ENCODE data around the gene SLC33A1.

DNA sequence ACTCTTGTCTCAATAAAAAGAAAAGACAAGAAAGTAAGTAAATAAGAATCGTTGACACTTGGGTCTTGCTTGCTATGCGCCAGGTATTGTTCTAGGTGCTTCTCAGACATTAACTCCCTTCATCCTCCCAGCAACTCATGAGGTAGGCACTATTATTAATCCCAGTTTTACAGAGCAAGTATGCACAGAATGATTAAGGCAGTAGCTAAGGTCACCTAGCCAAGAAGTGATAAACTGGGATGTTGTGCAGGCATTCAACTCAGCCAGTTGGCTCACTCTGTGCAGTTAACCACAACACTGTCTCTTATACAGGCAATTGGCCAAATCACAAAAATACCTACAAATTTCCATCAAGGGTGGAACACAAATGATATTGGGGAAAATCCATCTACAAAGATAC is 46.4 kb downstream of the SLC33A1 start:
- TF ChIP-seq, protein P1, sequence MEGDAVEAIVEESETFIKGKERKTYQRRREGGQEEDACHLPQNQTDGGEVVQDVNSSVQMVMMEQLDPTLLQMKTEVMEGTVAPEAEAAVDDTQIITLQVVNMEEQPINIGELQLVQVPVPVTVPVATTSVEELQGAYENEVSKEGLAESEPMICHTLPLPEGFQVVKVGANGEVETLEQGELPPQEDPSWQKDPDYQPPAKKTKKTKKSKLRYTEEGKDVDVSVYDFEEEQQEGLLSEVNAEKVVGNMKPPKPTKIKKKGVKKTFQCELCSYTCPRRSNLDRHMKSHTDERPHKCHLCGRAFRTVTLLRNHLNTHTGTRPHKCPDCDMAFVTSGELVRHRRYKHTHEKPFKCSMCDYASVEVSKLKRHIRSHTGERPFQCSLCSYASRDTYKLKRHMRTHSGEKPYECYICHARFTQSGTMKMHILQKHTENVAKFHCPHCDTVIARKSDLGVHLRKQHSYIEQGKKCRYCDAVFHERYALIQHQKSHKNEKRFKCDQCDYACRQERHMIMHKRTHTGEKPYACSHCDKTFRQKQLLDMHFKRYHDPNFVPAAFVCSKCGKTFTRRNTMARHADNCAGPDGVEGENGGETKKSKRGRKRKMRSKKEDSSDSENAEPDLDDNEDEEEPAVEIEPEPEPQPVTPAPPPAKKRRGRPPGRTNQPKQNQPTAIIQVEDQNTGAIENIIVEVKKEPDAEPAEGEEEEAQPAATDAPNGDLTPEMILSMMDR (IDR thresholded peaks at IDR 0.05; ENCODE audit: low read depth, low read length, missing input control) = no peak
- TF ChIP-seq, protein P2, sequence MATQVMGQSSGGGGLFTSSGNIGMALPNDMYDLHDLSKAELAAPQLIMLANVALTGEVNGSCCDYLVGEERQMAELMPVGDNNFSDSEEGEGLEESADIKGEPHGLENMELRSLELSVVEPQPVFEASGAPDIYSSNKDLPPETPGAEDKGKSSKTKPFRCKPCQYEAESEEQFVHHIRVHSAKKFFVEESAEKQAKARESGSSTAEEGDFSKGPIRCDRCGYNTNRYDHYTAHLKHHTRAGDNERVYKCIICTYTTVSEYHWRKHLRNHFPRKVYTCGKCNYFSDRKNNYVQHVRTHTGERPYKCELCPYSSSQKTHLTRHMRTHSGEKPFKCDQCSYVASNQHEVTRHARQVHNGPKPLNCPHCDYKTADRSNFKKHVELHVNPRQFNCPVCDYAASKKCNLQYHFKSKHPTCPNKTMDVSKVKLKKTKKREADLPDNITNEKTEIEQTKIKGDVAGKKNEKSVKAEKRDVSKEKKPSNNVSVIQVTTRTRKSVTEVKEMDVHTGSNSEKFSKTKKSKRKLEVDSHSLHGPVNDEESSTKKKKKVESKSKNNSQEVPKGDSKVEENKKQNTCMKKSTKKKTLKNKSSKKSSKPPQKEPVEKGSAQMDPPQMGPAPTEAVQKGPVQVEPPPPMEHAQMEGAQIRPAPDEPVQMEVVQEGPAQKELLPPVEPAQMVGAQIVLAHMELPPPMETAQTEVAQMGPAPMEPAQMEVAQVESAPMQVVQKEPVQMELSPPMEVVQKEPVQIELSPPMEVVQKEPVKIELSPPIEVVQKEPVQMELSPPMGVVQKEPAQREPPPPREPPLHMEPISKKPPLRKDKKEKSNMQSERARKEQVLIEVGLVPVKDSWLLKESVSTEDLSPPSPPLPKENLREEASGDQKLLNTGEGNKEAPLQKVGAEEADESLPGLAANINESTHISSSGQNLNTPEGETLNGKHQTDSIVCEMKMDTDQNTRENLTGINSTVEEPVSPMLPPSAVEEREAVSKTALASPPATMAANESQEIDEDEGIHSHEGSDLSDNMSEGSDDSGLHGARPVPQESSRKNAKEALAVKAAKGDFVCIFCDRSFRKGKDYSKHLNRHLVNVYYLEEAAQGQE (IDR thresholded peaks at IDR 0.05) = no peak
- TF ChIP-seq JUND (IDR thresholded peaks at IDR 0.05) (no peak), ATF3 (IDR thresholded peaks at IDR 0.05) (no peak), GABPA (IDR thresholded peaks at IDR 0.05 in 1 of 2, conservative IDR thresholded peaks at IDR 0.05 in 1 of 2) (no peak), RAD21 (IDR thresholded peaks at IDR 0.05) (no peak), TAF1 (conservative IDR thresholded peaks at IDR 0.05) (no peak), EGR1 (IDR thresholded peaks at IDR 0.05; ENCODE audit: low read depth in 2 of 2) (no peak), RXRA (IDR thresholded peaks at IDR 0.05) (no peak)
